OCI-LY7 (cell line): ENCODE measurements around the gene RTN4R.

Source experiments
- CTCF ChIP-seq: fragments of 200-600 bp; sonication (generic); conservative IDR thresholded peaks from 2 replicates; pipeline ENCODE4 v1.5.1; 2014; ENCODE audit warnings: mild to moderate bottlenecking, antibody characterized with exemption, low read length, moderate library complexity, mixed read lengths
- EZH2phosphoT487 ChIP-seq: fragments of 200-600 bp; sonication (generic); IDR thresholded peaks from 2 replicates; pipeline ENCODE4 v1.6.1; 2018; ENCODE audit warnings: low read depth, borderline replicate concordance, mild to moderate bottlenecking, mixed run types, antibody characterized with exemption, low read length, moderate library complexity, mixed read lengths

- no peak for TF ChIP-seq CTCF
- TF ChIP-seq EZH2phosphoT487, result no peak
Measured at GRCh38 chr22:20234314-20234682, 33.8 kb downstream of the RTN4R start.
